GM21515 (cell line): ENCODE results near the gene SERINC5.
A peak's percentile ranks its signal among the peaks of the same experiment; 100 is the strongest.
"Not testable (repeated sequence)": the region's sequence is repeated elsewhere in the genome, so short reads cannot be mapped to it uniquely, and the experiment has no call there.

Experiments
- ATAC-seq: cut with Tn5 transposase; IDR thresholded peaks from one replicate; pipeline ENCODE4 v1.9.1; 2021; ENCODE audit not compliant: unreplicated experiment

Gene SERINC5

DNA sequence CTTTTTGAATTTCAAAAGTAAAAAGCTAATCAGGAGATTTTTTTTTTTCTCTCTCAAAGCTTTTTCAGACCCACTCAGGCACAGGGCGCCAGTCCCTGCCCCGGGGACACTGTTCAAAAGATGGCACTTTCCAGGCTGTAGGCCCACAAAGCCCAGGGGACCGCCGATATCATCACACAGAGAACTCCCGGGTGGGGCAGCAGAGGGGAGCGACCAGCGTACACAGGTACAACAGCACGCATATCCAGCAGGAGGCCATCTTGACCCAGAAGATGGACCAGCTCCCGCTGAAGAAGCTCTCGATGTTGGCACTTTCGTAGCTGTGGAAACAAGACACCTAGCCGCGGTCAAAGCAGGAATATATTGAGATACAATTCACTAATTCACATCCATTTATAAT lies 112.4 kb downstream of the SERINC5 start:
- ATAC-seq: no peak

DNA sequence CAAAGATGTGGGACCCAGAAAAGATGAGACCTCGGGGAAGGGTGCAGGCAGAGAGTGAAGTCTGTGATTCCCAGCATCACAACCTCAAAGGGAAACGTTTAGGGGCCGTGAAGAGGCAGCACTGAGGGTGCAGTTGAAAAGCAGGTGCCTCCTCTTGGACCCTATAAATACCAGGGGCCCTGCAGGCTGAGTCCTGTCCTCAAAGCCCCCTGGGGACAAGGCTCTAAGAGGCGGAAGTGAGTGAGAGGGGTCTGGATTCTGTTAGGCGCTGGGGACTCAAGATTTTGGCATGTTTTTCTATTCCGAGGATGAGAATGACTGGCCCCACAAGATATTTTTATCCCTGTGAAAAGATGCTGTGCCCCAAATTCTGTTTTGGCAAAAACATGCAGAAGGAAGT lies 112.9 kb downstream of the SERINC5 start:
- no peak for ATAC-seq

DNA sequence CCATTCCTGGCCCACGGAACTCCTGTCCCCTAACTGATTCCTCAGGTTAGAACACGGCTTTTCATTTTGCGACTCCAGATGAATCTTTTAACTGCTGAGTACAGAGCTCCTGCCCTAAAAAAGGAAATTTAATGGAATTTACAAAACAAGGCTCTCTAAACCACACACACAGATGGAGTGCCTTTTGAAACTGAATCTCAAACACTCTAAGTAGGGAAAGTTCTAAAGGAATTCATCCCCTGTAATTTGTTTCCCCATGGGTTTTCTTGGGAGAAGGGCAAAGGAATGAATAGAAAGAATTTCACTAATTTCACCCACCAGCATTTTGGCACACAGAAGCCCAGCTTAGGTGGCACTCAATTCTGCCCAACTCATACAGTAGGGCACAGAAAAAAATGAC lies 114.2 kb downstream of the SERINC5 start:
- ATAC-seq: no peak

DNA sequence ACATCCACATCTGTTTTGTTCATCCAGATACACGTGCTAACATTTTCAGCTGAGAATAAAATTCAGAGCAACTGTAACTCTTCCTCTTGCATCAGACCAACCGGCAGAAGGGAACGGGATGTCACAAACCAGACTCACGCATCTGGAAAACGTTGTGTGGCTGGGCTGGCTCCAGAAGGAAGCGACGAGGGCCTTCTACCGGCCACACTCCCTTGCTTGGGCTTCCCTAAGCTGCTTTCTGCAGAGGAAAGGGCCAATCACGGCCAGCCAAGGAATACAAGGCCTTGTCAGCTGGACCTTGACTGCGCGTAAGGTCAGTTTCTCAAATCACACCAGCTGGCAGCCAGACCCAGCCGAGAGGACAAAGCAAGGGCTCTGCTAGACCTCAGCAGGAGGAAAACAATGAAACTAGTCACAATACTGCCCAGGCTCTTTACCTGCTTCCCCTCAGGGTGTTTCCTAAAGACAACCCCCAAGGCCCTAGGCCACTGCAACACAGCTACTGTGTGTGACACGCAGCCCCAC lies 114.6 kb downstream of the SERINC5 start:
- ATAC-seq: no peak

DNA sequence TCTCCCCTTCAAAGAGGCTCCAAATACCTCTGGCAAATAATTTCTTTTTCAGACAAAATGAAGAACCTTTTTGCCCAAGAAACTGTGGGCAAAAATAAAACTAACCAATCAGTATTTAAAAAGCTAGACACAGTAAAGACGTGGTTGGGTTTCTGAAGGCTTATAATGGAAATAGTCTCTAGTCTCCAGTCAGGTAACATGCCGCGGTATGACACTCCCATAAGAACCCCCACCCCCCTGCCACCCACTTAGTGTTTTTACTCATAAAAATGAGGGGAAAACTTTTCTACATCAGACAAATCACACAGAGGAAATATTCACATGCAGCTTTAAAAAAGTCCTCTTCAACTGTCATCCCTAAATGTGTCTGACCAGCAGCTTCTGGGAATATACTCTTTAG lies 115.4 kb downstream of the SERINC5 start:
- ATAC-seq: no peak

DNA sequence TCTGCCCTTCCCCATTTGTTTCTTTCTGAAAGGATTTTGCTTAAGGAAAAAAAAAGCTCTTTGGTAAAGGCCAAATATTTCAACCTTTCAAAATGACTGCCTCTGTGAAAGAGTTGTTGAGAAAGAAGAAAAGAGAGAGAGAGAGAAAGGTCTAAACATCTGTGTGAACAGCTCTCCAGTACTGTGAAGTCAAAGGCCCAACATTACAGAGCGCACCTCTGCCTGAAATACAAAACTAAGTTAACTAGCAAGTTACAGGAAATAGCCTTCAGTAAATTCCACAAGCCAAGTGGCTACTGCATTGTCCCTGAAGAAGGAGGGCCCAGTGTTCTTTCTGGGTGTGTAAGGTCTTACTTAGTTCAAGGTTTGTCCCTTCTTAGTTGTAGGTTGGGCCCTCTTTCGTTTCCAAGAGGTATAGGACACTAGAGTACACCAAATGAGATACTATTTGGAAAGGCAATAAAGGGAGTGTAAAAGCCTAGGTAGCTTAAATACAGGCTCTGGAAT lies 116.3 kb downstream of the SERINC5 start:
- ATAC-seq: no peak

DNA sequence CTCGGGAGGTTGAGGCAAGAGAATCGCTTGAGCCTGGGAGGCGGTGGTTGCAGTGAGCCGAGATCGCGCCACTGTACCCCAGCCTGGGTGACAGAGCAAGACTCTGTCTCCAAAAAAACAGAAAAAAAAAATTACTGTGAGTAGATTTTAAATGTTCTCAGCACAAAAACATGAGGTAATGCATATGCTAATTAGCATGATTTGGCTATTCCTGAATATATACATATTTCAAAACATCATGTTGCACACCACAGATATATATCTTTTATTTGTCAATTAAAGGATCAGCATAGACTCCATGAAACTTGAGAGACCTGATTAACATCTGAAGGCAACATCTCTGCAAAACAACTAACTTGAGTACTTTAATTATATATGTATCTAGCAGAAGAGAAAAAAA lies 117.4 kb downstream of the SERINC5 start:
- no peak for ATAC-seq

DNA sequence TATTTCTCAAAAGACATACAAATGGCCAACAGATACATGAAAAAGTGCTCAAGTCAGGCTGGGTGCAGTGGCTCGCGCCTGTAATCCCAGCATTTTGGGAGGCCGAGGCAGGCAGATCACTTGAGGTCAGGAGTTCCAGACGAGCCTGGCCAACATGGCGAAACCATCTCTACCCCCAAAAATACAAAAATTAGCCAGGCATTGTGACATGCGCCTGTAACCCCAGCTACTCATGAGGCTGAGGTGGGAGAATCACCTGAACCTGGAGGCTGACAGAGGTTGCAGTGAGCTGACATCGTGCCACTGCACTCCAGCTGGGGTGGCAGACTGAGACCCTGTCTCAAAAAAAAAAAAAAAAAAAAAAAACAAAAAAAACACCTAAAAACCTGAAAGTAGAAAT lies 119.0 kb downstream of the SERINC5 start:
- not testable (repeated sequence) for ATAC-seq

DNA sequence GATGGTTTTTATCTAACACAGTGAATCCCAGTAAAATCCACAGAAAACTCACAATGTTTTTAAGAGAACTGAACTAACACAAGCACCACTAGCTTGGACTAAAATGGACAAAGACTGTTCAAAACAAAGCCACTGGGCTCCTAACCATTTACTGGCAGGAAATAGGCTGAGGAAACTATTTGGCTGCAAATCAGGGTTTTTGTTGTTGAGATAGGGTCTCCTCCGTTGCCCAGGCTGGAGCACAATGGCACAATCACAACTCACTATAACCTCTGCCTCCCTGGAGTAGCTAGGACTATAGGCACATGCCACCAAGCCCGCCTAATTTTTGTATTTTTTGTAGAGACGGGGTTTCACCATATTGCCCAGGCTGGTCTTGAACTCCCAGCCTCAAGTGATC lies 121.0 kb downstream of the SERINC5 start:
- ATAC-seq: no peak

DNA sequence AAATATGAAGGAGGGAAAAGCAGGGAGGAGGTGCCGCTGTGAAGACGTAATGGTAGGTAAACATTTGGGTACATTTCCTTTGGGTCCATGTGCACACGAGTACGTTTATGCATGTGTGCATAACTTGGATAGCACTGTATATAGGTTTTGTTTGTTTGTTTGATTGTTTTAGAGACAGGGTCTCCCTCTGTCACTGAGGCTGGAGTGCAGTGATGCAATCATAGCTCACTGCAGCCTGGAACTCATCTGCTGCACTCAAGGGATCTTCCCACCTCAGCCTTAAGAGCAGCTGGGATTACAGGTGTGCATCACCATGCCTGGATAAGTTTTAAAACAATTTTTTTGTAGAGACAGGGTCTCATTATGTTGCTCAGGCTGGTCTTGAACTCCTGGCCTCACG lies 126.7 kb downstream of the SERINC5 start:
- no peak for ATAC-seq

DNA sequence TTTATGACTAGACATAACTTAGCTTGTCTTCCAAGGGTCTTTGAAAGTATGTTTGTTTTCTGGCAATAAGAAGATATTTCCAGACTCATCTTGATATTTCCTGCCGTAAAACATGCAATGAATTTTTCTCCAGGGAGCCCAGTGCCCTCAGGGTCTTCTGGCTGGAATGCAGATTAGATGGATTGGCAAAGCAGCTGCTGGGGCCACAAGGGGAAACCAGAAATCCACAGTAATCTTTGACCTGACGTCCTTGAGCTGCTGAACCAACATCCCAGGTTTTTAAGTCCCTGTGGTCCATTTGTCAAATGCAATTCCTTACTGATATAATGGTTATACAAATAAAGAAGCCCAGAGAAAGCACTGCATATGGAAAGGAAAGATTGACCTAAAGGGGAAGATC lies 127.7 kb downstream of the SERINC5 start:
- no peak for ATAC-seq

DNA sequence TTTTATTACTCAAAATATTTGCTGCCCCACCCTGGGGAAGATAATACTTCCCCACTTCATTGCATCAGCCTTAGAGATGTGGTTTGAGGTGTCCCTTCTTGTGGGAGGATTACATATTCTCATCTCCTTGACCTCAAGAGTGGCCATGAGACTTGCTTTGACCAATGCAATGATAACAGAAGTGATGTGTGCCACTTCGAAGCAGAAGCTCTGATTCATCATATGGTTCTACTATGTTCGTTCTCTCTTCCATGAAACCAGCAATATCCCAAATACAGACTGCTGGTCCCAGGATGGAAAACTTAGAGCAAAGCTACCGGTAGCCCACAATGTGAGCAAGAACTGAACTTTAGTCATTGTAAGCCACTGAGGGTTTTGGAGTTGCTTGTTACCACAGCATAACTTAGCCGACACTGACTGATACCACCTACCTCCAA lies 128.7 kb downstream of the SERINC5 start:
- ATAC-seq: no peak

DNA sequence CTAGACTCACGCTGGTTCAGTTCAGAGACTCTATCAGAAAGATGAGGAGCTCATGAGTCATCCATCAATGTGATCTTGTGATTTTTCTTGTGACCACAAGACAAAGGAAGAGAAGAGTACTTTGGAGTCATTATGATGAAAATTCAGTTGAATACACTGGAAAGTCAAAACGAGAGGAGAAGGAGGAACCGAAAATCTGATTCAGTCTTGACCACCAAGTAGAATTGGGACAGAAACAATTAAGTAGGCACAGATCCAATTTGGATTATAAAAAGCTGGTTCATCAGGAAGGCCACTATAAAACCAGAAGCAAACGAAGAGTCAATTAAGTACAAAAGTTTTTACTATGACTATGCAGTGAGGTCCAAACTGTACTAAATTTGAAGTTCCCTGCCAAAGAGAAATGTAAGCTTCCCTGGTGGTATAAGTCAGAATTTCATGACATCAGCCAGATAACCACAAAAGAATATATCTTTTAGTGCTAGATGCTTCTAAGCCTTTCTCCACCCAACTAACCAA lies 129.8 kb downstream of the SERINC5 start:
- ATAC-seq: peak; percentile 47

DNA sequence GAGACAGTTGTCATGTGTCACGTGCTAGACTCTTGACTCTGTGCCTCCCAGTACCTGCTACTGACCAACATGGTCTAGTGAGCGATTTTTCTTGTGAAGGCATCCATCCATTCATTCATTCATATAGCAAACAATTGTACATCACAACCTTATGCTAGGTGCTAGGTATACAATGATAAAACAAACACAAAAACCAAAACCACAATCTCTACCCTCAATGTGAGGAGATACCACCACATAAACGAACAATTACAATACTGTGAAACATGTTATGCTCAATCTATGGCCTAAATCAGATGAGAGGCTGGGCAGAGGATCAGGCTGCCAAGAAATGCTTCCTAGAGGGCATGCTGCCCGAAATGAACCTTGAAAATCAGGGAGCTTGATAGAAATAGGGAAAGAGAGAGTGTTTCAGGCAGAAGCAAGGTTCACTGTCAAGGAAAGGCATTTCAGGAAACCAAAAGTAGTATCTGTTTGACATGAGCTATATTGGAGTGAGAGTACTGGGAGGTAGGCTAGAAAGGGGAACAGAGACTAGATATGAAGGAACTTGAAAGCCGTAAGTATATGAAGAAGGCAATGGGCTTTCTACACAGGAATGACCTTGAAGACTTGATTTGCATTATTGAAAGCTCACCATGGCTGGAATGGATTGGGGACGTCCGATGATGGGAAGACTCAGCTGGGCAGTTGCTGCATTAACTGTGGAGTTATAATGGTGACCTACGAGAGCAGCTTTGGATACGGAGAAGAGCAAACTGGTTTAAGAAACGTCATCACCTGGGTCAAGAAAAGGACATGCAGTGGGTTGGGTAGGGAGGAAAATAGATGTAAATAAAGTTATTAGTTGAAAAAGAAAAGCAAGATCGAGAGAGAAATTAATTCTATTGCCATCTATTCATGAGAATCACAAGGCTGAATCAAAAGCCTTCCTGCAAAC lies 130.6 kb downstream of the SERINC5 start:
- ATAC-seq: peak; percentile 87

DNA sequence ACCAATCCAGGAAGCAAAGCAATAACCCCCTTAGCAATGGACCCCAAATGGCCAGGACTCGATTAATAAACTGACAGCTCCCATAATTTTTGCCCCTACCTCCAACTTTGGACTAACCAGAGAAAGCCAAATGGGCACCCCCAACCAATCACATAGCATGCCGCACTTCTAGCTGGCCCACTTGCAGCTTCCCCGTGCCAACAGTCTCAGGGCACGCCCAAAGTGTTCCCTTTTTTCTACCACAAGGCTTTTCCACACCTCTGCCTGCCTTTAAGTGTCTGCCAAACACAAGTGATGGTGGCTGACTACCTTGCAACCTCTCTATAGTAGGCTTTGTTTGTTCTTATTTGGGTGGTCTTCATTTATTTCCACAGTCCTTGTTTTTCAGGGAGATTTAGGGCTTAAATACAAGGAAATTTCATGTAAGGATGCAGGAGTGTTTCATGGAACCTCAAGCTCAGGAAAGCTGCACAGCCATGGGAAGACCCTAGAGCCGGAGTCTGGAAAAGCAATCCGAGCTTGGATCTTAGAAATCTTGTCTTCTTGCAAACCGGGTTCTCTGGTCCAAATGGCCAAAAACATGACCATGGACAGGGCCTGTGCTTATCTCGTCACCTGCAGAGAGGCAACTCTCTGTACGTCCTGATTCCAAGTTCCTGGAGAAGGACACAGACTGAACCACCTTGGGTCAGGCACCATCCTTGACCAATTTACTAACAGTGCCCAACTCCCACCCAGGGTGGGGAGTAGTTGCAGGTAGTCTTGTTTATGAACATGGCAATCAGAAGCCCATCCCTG lies 131.5 kb downstream of the SERINC5 start:
- no peak for ATAC-seq

DNA sequence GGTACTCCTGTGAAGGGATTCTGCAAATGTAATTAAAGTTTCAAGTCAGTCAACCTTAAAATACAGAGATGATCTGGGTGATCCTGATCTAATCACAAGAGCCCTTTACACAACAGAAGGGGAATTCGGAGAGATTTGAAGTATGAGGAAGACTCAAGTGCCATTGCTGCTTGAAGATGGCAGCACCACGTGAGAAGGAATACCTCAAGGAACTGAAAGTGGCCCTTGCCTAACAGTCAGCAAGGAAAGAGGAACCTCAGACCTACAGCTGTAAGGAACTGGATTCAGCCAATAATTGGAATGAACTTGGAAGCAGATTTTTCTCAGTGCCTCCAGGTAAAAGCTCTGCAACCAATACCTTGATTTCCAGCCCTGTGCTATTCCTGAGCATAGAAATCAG lies 133.3 kb downstream of the SERINC5 start:
- no peak for ATAC-seq

DNA sequence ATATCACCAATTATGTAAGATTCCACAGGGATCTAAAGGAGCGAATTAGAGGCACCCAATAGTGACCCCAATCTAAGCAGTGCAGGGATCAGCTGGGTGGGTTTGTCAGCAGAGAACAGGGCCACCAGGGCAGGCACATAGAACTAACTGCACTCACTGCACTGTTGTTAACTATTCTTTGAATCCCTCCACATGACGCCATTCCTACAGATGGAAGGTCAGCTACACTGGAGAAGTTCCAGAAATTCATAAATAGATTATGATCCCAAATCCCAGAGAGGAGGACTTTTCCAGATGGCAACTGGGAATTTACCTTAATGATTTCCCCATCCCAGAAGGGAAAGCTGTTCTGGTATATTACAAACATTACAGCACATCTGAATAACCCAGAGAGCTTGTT lies 136.5 kb downstream of the SERINC5 start:
- ATAC-seq: no peak

DNA sequence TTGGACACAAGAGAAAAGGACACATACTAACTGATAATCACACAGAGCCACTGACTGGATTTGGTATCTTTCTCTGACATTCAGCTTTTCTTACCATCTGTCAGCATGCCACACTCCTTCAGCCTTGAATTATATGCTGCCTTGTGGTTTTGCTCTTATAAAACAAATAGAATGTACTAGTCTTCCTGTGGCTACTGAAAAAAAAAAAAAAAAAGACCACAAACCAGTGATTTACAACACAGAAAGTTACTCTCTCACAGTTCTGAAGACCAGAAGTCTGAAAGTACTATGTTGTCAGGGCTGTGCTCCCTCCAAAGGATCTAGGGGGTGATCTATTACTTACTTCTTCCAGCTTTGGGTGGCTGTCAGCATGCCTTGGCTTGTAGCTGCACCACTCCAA lies 138.4 kb downstream of the SERINC5 start:
- ATAC-seq: no peak

DNA sequence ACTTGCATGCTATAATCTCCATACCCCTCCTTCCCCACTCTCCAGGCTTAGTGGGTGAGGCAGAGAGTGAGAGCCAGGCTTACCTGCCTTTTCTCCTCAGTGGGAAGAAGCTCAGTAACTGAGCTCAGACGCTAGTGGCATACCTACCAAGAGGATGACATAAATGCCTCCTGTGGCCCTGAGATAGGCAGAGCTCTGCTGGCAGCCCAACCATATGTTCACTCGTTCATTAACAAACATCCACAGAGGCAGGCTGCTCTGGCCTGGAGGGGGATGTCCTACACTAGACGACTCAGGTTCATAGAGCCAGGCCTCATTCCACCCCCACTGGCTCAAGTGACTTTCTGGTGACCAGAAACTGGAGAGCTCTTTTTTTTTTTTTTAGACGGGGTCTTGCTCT lies 139.4 kb downstream of the SERINC5 start:
- no peak for ATAC-seq

DNA sequence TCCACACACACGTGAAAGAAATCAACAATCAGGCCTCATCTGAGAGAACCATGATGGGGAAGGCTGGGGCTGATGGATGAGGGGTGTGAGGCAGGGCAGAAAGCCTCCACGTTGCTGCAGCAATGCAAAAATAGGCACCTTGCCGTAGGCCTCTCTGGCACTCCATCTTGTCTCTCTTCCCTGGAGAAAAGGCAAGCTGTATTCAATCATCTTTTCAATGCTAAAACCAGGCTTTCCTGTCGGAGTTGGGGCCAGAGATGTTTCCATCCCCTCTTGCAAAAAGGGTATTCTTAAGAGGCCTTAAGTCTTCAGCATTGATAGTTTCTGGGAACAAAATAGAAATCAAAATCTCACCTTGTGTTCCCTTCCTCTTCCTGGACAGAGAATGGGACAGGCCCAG lies 139.8 kb downstream of the SERINC5 start:
- ATAC-seq: no peak

DNA sequence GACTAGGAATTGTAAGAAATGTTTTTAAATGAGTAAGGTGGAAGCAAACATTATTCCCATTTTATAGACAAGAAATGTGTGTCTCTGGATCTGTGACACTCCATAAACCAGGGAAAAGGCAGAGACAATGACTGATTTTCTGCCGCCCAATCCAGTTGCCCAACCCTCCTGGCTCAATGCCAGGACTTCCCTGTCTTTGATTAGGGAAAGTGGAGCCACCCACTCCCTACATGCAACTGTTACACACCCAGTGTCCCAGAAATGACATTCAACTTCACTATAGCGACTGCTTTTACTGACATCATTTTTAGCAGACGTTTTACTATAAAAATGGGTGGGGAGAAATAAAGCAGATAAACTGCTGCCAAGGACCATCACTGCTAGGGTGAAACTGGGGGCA lies 141.0 kb downstream of the SERINC5 start:
- ATAC-seq: no peak
